Renal pelvis (tissue), 4 donors: ENCODE results near the gene CCNH. TPM values are rescaled to one million over a fixed set of nuclear protein-coding genes. Genes with fewer than 3 reads are reported as not detected.

Source experiments
- DNase-seq: peaks from one replicate; pipeline ENCODE4 v3.0.0-alpha.2; 2013
- polyA plus RNA-seq, 3 donors: library from polyadenylated mRNA; unstranded; fragments of 120-200 nt; gene quantifications; one replicate each; pipeline ENCODE4 v1.2.1, GENCODE V29; 2013; ENCODE audit not compliant: insufficient read length in 3 of 3

Gene CCNH
- polyA plus RNA-seq, 3 donors: 44.1 to 49.9 (median 46.8) TPM

GRCh38 chr5:87369431-87369830 is 43.3 kb downstream of the CCNH start:
- DNase-seq: no peak

- no peak for DNase-seq
Measured at GRCh38 chr5:87368601-87369000, 44.1 kb downstream of the CCNH start.

- no peak for DNase-seq
Measured at GRCh38 chr5:87367243-87367642, 45.5 kb downstream of the CCNH start.

GRCh38 chr5:87361536-87362213 is 51.1 kb downstream of the CCNH start:
- DNase-seq: no peak

GRCh38 chr5:87361031-87361445 is 51.7 kb downstream of the CCNH start:
- DNase-seq: no peak

GRCh38 chr5:87360132-87360531 is 52.6 kb downstream of the CCNH start:
- no peak for DNase-seq

- no peak for DNase-seq
Measured at GRCh38 chr5:87359106-87359505, 53.6 kb downstream of the CCNH start.

GRCh38 chr5:87354496-87354895 is 58.2 kb downstream of the CCNH start:
- peak; percentile 14 for DNase-seq

GRCh38 chr5:87347841-87348240 is 64.9 kb downstream of the CCNH start:
- DNase-seq: no peak

GRCh38 chr5:87347272-87347671 is 65.5 kb downstream of the CCNH start:
- DNase-seq: no peak

Other genes with a start within 250 kb of the CCNH start
- gene RASA1, start 145.0 kb downstream of the CCNH start, polyA plus RNA-seq: 10 to 100 TPM; 45.3 to 47.8 (median 46.6) TPM